ENCODE data around the gene TMC6.

DNA sequence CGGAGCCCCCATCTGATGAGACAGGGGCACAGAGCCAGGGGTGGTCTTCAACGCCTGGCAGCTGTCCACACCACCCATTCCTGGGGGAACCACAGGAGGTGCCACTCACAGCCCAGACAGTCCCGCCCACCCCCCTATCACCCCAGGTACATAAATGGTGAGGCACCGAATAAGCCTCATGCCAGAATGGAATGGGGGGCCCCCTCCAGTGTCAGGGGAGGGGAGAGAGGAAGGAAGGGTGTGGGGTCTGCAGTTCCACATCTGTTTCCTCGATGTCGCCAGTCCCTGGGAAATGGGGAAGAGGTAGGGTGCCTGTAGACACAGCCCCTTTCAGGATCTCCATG is 1.7 kb downstream of the TMC6 start:
- TF ChIP-seq POLR2A (IDR thresholded peaks at IDR 0.05) = no peak
- TF ChIP-seq, protein P1, sequence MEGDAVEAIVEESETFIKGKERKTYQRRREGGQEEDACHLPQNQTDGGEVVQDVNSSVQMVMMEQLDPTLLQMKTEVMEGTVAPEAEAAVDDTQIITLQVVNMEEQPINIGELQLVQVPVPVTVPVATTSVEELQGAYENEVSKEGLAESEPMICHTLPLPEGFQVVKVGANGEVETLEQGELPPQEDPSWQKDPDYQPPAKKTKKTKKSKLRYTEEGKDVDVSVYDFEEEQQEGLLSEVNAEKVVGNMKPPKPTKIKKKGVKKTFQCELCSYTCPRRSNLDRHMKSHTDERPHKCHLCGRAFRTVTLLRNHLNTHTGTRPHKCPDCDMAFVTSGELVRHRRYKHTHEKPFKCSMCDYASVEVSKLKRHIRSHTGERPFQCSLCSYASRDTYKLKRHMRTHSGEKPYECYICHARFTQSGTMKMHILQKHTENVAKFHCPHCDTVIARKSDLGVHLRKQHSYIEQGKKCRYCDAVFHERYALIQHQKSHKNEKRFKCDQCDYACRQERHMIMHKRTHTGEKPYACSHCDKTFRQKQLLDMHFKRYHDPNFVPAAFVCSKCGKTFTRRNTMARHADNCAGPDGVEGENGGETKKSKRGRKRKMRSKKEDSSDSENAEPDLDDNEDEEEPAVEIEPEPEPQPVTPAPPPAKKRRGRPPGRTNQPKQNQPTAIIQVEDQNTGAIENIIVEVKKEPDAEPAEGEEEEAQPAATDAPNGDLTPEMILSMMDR (IDR thresholded peaks at IDR 0.05) = no peak
- no peak for TF ChIP-seq POLR2AphosphoS5 (IDR thresholded peaks at IDR 0.05)
